ENCODE measurements around the gene MOB3A. TPM values are rescaled to one million over a fixed set of nuclear protein-coding genes. Genes with fewer than 3 reads are reported as not detected.

Gene MOB3A
- total and polyA plus RNA-seq, 9 of the 15 experiments (the other 6 are each of a cell fraction or from before 2014, with no cell fraction given) = 1.1 to 24.1 (median 6.0) TPM

- ATAC-seq (no peak), FAIRE-seq (no peak), DNase-seq (ENCODE audit: extremely low read depth in 1 of 4, low spot score in 3 of 4) (no peak)
- Histone ChIP-seq H3K9me1 (ENCODE audit: control insufficient read depth, insufficient read depth, low read length) (no peaks in the 10 kb centered on the region), H4K20me1 (replicated peaks; ENCODE audit: control insufficient read depth, insufficient read depth, low read length) (no peaks in the 10 kb centered on the region; the same call in 1 of the 2 replicates), H3K27me3 (ENCODE audit: control insufficient read depth in 2 of 2, insufficient read depth in 2 of 2, low read length in 2 of 2) (no peaks in the 10 kb centered on the region), H3K4me2 (ENCODE audit: insufficient read depth, low read length) (no peak overlapping the region), H3K4me3 (no peak overlapping the region), H3K79me2 (ENCODE audit: control insufficient read depth, insufficient read depth, low read length) (no peaks in the 10 kb centered on the region), H3K9me3 (replicated peaks; ENCODE audit: control insufficient read depth, insufficient read depth, low read depth, low read length) (no peaks in the 10 kb centered on the region), H3K9ac (ENCODE audit: insufficient read depth in 1 of 2, low read depth in 2 of 2, low read length in 2 of 2) (no peak overlapping the region), H3K36me3 (ENCODE audit: control insufficient read depth, insufficient read depth, low read length) (peaks cover 95% of the 10 kb centered on the region), H3K27ac (ENCODE audit: extremely low read depth, low read depth, low read length) (no peak overlapping the region), H3K4me1 (replicated peaks in 1 of 2; ENCODE audit: control insufficient read depth in 2 of 2, insufficient read depth in 2 of 2, low read length in 2 of 2) (peaks cover 0 to 16% of the 10 kb centered on the region in 2 experiments; a peak in 1 of 5 replicates), H2AFZ (ENCODE audit: low read depth, low read length) (no peak overlapping the region)
- TF ChIP-seq PCBP2 (IDR thresholded peaks at IDR 0.05; ENCODE audit: low read depth, low read length, poor library complexity, severe bottlenecking) = no peak
- no peak for TF ChIP-seq YBX1 (IDR thresholded peaks at IDR 0.05)
- no peak for TF ChIP-seq RNF219 (CRISPR knock-in tag; IDR thresholded peaks at IDR 0.05)
- TF ChIP-seq MTA3 (IDR thresholded peaks at IDR 0.05; ENCODE audit: borderline replicate concordance) = no peak
- TF ChIP-seq RFX1 (IDR thresholded peaks at IDR 0.05) = no peak
- TF ChIP-seq TOE1 (IDR thresholded peaks at IDR 0.05; ENCODE audit: borderline replicate concordance) = no peak
- TF ChIP-seq TOE1 (CRISPR knock-in tag; IDR thresholded peaks at IDR 0.05; ENCODE audit: borderline replicate concordance, low read depth) = no peak
- TF ChIP-seq MEIS2 (IDR thresholded peaks at IDR 0.05; ENCODE audit: partially characterized antibody) = no peak
- no peak for TF ChIP-seq DMBX1 (CRISPR knock-in tag; IDR thresholded peaks at IDR 0.05; ENCODE audit: borderline replicate concordance)
- TF ChIP-seq RBM22 (IDR thresholded peaks at IDR 0.05; ENCODE audit: low read depth, low read length, poor library complexity, severe bottlenecking) = no peak
- TF ChIP-seq ATF4 (CRISPR knock-in tag; IDR thresholded peaks at IDR 0.05) = no peak
- no peak for TF ChIP-seq ZKSCAN3 (CRISPR knock-in tag; IDR thresholded peaks at IDR 0.05)
- no peak for TF ChIP-seq CREBBP (IDR thresholded peaks at IDR 0.05; ENCODE audit: low read depth, low read length)
- no peak for TF ChIP-seq ADNP (tag; IDR thresholded peaks at IDR 0.05)
- POLR2A ChIA-PET = interaction anchor here (0.5 to 1.0 kb wide), 3 partner anchors 14 to 255 kb away, joined by 3 read pairs; no protein-coding TSS in a partner anchor
- 92% methylated on average over 18 of the region's 22 CpGs for WGBS (ENCODE audit: insufficient coverage, low coverage, missing lambda C conversion rate)
- no TSS peak for BruUV-seq (replicated peaks)
- in situ Hi-C loops (cut with MboI) (no loop called here), intact Hi-C loops (cut with micrococcal nuclease) (no loop called here)
- CTCF ChIA-PET (ENCODE audit: low intra/inter-chr PET ratio) = no interaction called here
Observed at GRCh38 chr19:2111425-2111824, 15.3 kb upstream of the MOB3A start.

Measured in K562 (cell line).